ENCODE data around the gene MACROD1.

Gene MACROD1

GRCh38 chr11:63999349-64000025, 166.4 kb downstream of the MACROD1 start:
- no peak for DNase-seq (ENCODE audit: extremely low read depth, low read depth)
- no peak for TF ChIP-seq CTCF (IDR thresholded peaks at IDR 0.05; ENCODE audit: low read depth, low read length)

- no peak for DNase-seq (ENCODE audit: extremely low read depth, low read depth)
- TF ChIP-seq CTCF (IDR thresholded peaks at IDR 0.05; ENCODE audit: low read depth, low read length), result no peak
Observed at GRCh38 chr11:63998558-63999348, 167.2 kb downstream of the MACROD1 start.

GRCh38 chr11:63997801-63998337, 168.0 kb downstream of the MACROD1 start:
- no peak for TF ChIP-seq CTCF (IDR thresholded peaks at IDR 0.05; ENCODE audit: low read depth, low read length)

GRCh38 chr11:63997104-63997700, 168.7 kb downstream of the MACROD1 start:
- no peak for DNase-seq (ENCODE audit: extremely low read depth, low read depth)
- TF ChIP-seq CTCF (IDR thresholded peaks at IDR 0.05; ENCODE audit: low read depth, low read length), result no peak

More at GRCh38 chr11:63997801-63998337, 168.0 kb downstream of the MACROD1 start:
- DNase-seq (ENCODE audit: extremely low read depth, low read depth), result no peak

GRCh38 chr11:63996512-63996911, 169.4 kb downstream of the MACROD1 start:
- TF ChIP-seq CTCF (IDR thresholded peaks at IDR 0.05; ENCODE audit: low read depth, low read length), result no peak
- DNase-seq (ENCODE audit: extremely low read depth, low read depth), result no peak

- no peak for TF ChIP-seq CTCF (IDR thresholded peaks at IDR 0.05; ENCODE audit: low read depth, low read length)
- DNase-seq (ENCODE audit: extremely low read depth, low read depth), result no peak
Observed at GRCh38 chr11:63993993-63994392, 171.9 kb downstream of the MACROD1 start.

GRCh38 chr11:63993100-63993499, 172.8 kb downstream of the MACROD1 start:
- TF ChIP-seq CTCF (IDR thresholded peaks at IDR 0.05; ENCODE audit: low read depth, low read length), result no peak
- DNase-seq (ENCODE audit: extremely low read depth, low read depth), result no peak
